ENCODE results near the gene TMEM240. TPM values are rescaled to one million over a fixed set of nuclear protein-coding genes. Genes with fewer than 3 reads are reported as not detected.

The TMEM240 gene
- total and polyA plus RNA-seq, 9 of the 15 experiments (the other 6 are each of a cell fraction or from before 2014, with no cell fraction given) = 0.24 to 2.0 (median 0.69) TPM; not detected in 5

- TF ChIP-seq MGA (IDR thresholded peaks at IDR 0.05) = no peak
Measured at GRCh38 chr1:1539310-1540089, 924 bp downstream of the TMEM240 start (continued).
